ENCODE results near the gene NELL1. TPM values are rescaled to one million over a fixed set of nuclear protein-coding genes. Genes with fewer than 3 reads are reported as not detected.

NELL1 gene
- total and polyA plus RNA-seq, 7 donors: 0.01 TPM; not detected in 6

- H3K36me3 ChIP-seq (ENCODE audit: insufficient read depth in 1 of 2, low read depth in 1 of 2): no peaks in the 10 kb centered on the region
- DNase-seq: no peak
- TF ChIP-seq CTCF (IDR thresholded peaks at IDR 0.05): no peak
- no peak overlapping the region for H3K27ac ChIP-seq
- ATAC-seq: no peak
- H3K27me3 ChIP-seq (ENCODE audit: insufficient read depth in 3 of 3, low read length in 2 of 3): no peaks in the 10 kb centered on the region
- H3K4me1 ChIP-seq: no peaks in the 10 kb centered on the region
- no peaks in the 10 kb centered on the region for H3K9me3 ChIP-seq
- H3K4me3 ChIP-seq: no peak overlapping the region
- intact Hi-C loops (cut with DNase I): no loop called here
These were observed 584.7 kb downstream of the NELL1 start for GRCh38 chr11:21254055-21254454.

- 43 to 54% (median 50%) methylated on average over 3 of the region's 3 CpGs for WGBS, 3 donors
- no peaks in the 10 kb centered on the region for H3K9me3 ChIP-seq
- H3K27me3 ChIP-seq (ENCODE audit: insufficient read depth in 3 of 3, low read length in 2 of 3): no peaks in the 10 kb centered on the region
- ATAC-seq (no peak), DNase-seq (no peak)
- no peak for TF ChIP-seq CTCF (IDR thresholded peaks at IDR 0.05)
- H3K4me3 ChIP-seq: no peak overlapping the region
- no peaks in the 10 kb centered on the region for H3K4me1 ChIP-seq
- intact Hi-C loops (cut with DNase I): no loop called here
- no peak overlapping the region for H3K27ac ChIP-seq
- H3K36me3 ChIP-seq (ENCODE audit: insufficient read depth in 1 of 2, low read depth in 1 of 2): no peaks in the 10 kb centered on the region
These were observed 585.4 kb downstream of the NELL1 start for GRCh38 chr11:21254790-21255189.

GRCh38 chr11:21257461-21257860, 588.1 kb downstream of the NELL1 start:
- no peaks in the 10 kb centered on the region for H3K4me1 ChIP-seq
- intact Hi-C loops (cut with DNase I): no loop called here
- no peak overlapping the region for H3K4me3 ChIP-seq
- no peaks in the 10 kb centered on the region for H3K27me3 ChIP-seq (ENCODE audit: insufficient read depth in 3 of 3, low read length in 2 of 3)
- H3K36me3 ChIP-seq (ENCODE audit: insufficient read depth in 1 of 2, low read depth in 1 of 2): no peaks in the 10 kb centered on the region
- no peak for TF ChIP-seq CTCF (IDR thresholded peaks at IDR 0.05)
- H3K9me3 ChIP-seq: no peaks in the 10 kb centered on the region
- ATAC-seq: no peak
- H3K27ac ChIP-seq: no peak overlapping the region
- no peak for DNase-seq

- Histone ChIP-seq H3K27ac (no peak overlapping the region), H3K4me3 (no peak overlapping the region), H3K4me1 (no peaks in the 10 kb centered on the region), H3K36me3 (ENCODE audit: insufficient read depth in 1 of 2, low read depth in 1 of 2) (no peaks in the 10 kb centered on the region), H3K27me3 (ENCODE audit: insufficient read depth in 3 of 3, low read length in 2 of 3) (no peaks in the 10 kb centered on the region), H3K9me3 (no peaks in the 10 kb centered on the region)
- DNase-seq (no peak), ATAC-seq (no peak)
- no peak for TF ChIP-seq CTCF (IDR thresholded peaks at IDR 0.05)
- WGBS, 3 donors: 67 to 83% (median 81%) methylated on average over 2 of the region's 2 CpGs
- intact Hi-C loops (cut with DNase I): no loop called here
These were observed 589.0 kb downstream of the NELL1 start for GRCh38 chr11:21258414-21258813.

- no peaks in the 10 kb centered on the region for H3K9me3 ChIP-seq
- H3K4me1 ChIP-seq: no peaks in the 10 kb centered on the region
- H3K27me3 ChIP-seq (ENCODE audit: insufficient read depth in 3 of 3, low read length in 2 of 3): no peaks in the 10 kb centered on the region
- no peak overlapping the region for H3K4me3 ChIP-seq
- DNase-seq: no peak
- intact Hi-C loops (cut with DNase I): no loop called here
- no peaks in the 10 kb centered on the region for H3K36me3 ChIP-seq (ENCODE audit: insufficient read depth in 1 of 2, low read depth in 1 of 2)
- no peak for ATAC-seq
- no peak overlapping the region for H3K27ac ChIP-seq
- TF ChIP-seq CTCF (IDR thresholded peaks at IDR 0.05): no peak
These were observed 590.7 kb downstream of the NELL1 start for GRCh38 chr11:21260101-21260500.

All from psoas muscle (tissue), 8 donors.